Liver (tissue), 9 donors: ENCODE results near the gene MISFA. TPM values are rescaled to one million over a fixed set of nuclear protein-coding genes. Genes with fewer than 3 reads are reported as not detected.

Experiments used
- DNase-seq: peaks from one replicate; pipeline ENCODE4 v3.0.0-alpha.2; 2017; ENCODE audit warnings: low spot score
- H3K27ac ChIP-seq, 2 donors: one replicate each; pipeline ENCODE4 v1.7.0; 2013; ENCODE audit warnings: inconsistent platforms in 2 of 2, low read length in 2 of 2, control low read depth in 1 of 2, low read depth in 1 of 2, mild to moderate bottlenecking in 1 of 2
- H3K27me3 ChIP-seq, 4 donors: one replicate each; pipeline versions ENCODE4 v1.6.1 to v1.7.0; 2013; ENCODE audit warnings: low read length in 3 of 4, inconsistent platforms in 1 of 4, mild to moderate bottlenecking in 1 of 4, moderate library complexity in 1 of 4; ENCODE audit not compliant: control insufficient read depth in 4 of 4, insufficient read depth in 4 of 4
- H3K36me3 ChIP-seq, 4 donors: one replicate each; pipeline versions ENCODE4 v1.6.1 to v1.7.0; 2013; ENCODE audit warnings: low read length in 3 of 4, mild to moderate bottlenecking in 3 of 4, low read depth in 1 of 4, moderate library complexity in 1 of 4; ENCODE audit not compliant: control insufficient read depth in 4 of 4, insufficient read depth in 3 of 4
- H3K4me1 ChIP-seq, 4 donors: one replicate each; pipeline versions ENCODE4 v1.6.1 to v1.7.0; 2013; ENCODE audit warnings: low read length in 3 of 4, mild to moderate bottlenecking in 3 of 4, moderate library complexity in 1 of 4; ENCODE audit not compliant: control insufficient read depth in 4 of 4, insufficient read depth in 4 of 4
- H3K4me3 ChIP-seq, 3 donors: one replicate each; pipeline versions ENCODE4 v1.6.1 to v1.7.0; 2013; ENCODE audit warnings: low read length in 3 of 3, control low read depth in 1 of 3, low read depth in 1 of 3, mild to moderate bottlenecking in 1 of 3
- H3K9ac ChIP-seq, 2 donors: one replicate each; pipeline ENCODE4 v1.7.0; 2013; ENCODE audit warnings: low read length in 2 of 2, mild to moderate bottlenecking in 2 of 2, moderate library complexity in 2 of 2, control low read depth in 1 of 2, low read depth in 1 of 2
- H3K9me3 ChIP-seq, 4 donors: one replicate each; pipeline versions ENCODE4 v1.6.1 to v1.7.0; 2013; ENCODE audit warnings: low read length in 3 of 4; ENCODE audit not compliant: control insufficient read depth in 4 of 4
- EGR1 ChIP-seq, 2 donors: IDR thresholded peaks; 2 replicates each; pipeline ENCODE4 v1.6.1; 2016 to 2018; ENCODE audit warnings: antibody characterized with exemption in 2 of 2, low read depth in 2 of 2
- FOXA1 ChIP-seq: IDR thresholded peaks from 2 replicates; pipeline ENCODE4 v1.6.1; 2016; ENCODE audit warnings: antibody characterized with exemption
- FOXA2 ChIP-seq: IDR thresholded peaks from 2 replicates; pipeline ENCODE4 v1.6.1; 2016; ENCODE audit warnings: antibody characterized with exemption
- GABPA ChIP-seq, 2 donors: IDR thresholded peaks in 1 of 2; conservative IDR thresholded peaks in 1 of 2; 2 replicates each; pipeline ENCODE4 v1.6.1; 2016; ENCODE audit warnings: antibody characterized with exemption in 2 of 2, mild to moderate bottlenecking in 1 of 2, moderate library complexity in 1 of 2
- HNF4A ChIP-seq, 2 donors: conservative IDR thresholded peaks; 2 replicates each; pipeline ENCODE4 v1.6.1; 2016; ENCODE audit warnings: antibody characterized with exemption in 2 of 2, mild to moderate bottlenecking in 2 of 2
- HNF4G ChIP-seq: IDR thresholded peaks from 2 replicates; pipeline ENCODE4 v1.6.1; 2016; ENCODE audit warnings: antibody characterized with exemption
- JUND ChIP-seq, 2 donors: IDR thresholded peaks; 2 replicates each; pipeline ENCODE4 v1.6.1; 2016; ENCODE audit warnings: antibody characterized with exemption in 2 of 2
- NR2F2 ChIP-seq: IDR thresholded peaks from 2 replicates; pipeline ENCODE4 v1.6.1; 2016; ENCODE audit warnings: antibody characterized with exemption
- RAD21 ChIP-seq, 2 donors: IDR thresholded peaks; 2 replicates each; pipeline ENCODE4 v1.6.1; 2016; ENCODE audit warnings: antibody characterized with exemption in 2 of 2, mild to moderate bottlenecking in 2 of 2
- REST ChIP-seq: IDR thresholded peaks from 2 replicates; pipeline ENCODE4 v1.6.1; 2016; ENCODE audit warnings: antibody characterized with exemption, mild to moderate bottlenecking
- RXRA ChIP-seq, 2 donors: IDR thresholded peaks; 2 replicates each; pipeline ENCODE4 v1.6.1; 2017 to 2018; ENCODE audit warnings: antibody characterized with exemption in 2 of 2, mild to moderate bottlenecking in 1 of 2
- SP1 ChIP-seq: IDR thresholded peaks from 2 replicates; pipeline ENCODE4 v1.6.1; 2018; ENCODE audit warnings: antibody characterized with exemption, mild to moderate bottlenecking
- TAF1 ChIP-seq: conservative IDR thresholded peaks from 2 replicates; pipeline ENCODE4 v1.6.1; 2016; ENCODE audit warnings: antibody characterized with exemption, mild to moderate bottlenecking
- YY1 ChIP-seq: IDR thresholded peaks from 2 replicates; pipeline ENCODE4 v1.6.1; 2016; ENCODE audit warnings: antibody characterized with exemption, mild to moderate bottlenecking
- polyA plus RNA-seq, 2 donors: library from polyadenylated mRNA; stranded (reverse) in 1 of 2; unstranded in 1 of 2; fragments of 200-250 nt in 1 of 2; fragments of >200 nt in 1 of 2; fragmentation: Nextera tagmentation in 1 of 2; extraction: Ambion mirVana in 1 of 2; gene quantifications; one replicate each; pipeline versions ENCODE4 v1.2.1 to v1.2.3, GENCODE V29; 2013 to 2015
- total RNA-seq, 2 donors: library from RNA; depleted of rRNA; stranded (reverse); fragments of >200 nt; gene quantifications; one replicate each; pipeline ENCODE4 v1.2.3, GENCODE V29; 2014
- TF ChIP-seq, protein P1 (sequence below): IDR thresholded peaks from 2 replicates; pipeline ENCODE4 v1.6.1; 2016; ENCODE audit warnings: antibody characterized with exemption
- TF ChIP-seq, protein P2 (sequence below): IDR thresholded peaks from 2 replicates; pipeline ENCODE4 v1.6.1; 2016; ENCODE audit warnings: antibody characterized with exemption
- TF ChIP-seq, protein P3 (sequence below): IDR thresholded peaks from 2 replicates; pipeline ENCODE4 v1.6.1; 2016; ENCODE audit warnings: antibody characterized with exemption
- TF ChIP-seq, protein P4 (sequence below): fragments of 150-350 bp; IDR thresholded peaks from 2 replicates; pipeline ENCODE4 v1.5.1; 2017; ENCODE audit warnings: improper control_type of control experiment, low read depth, low read length; ENCODE audit not compliant: missing input control
- donor health status: healthy.
- donor health status: healthy.
- donor health status: healthy.
- donor health status: healthy.
- donor health status: healthy.

MISFA gene
- total and polyA plus RNA-seq, 4 donors: 0.05 to 0.82 (median 0.08) TPM; not detected in 1

DNA sequence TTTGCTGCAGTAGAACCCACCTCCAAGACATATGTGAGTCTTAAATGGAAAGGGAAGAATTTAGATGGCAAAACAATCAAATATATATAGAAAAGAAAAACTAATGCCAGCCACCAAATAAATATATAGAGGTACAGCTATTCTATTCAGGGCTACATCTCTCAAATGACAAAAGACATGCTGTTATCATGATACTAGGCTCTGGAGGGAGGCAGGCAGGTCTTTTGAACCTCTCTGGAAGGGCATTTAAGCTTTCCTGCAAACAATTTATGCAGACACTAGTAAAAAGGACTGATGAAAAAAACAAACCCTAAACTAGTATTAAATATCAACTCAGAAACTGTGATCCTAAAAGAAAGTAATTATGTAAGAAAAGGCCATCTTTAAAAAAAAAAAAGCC, 35.4 kb upstream of the MISFA start:
- TF ChIP-seq NR2F2 (no peak), YY1 (no peak), SP1 (no peak), FOXA1 (no peak), JUND (IDR thresholded peaks at IDR 0.05) (no peak), RAD21 (IDR thresholded peaks at IDR 0.05) (no peak), GABPA (IDR thresholded peaks at IDR 0.05 in 1 of 2, conservative IDR thresholded peaks at IDR 0.05 in 1 of 2) (no peak), REST (no peak)
- TF ChIP-seq, protein P1, sequence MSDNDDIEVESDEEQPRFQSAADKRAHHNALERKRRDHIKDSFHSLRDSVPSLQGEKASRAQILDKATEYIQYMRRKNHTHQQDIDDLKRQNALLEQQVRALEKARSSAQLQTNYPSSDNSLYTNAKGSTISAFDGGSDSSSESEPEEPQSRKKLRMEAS: no peak
- TF ChIP-seq, protein P2, sequence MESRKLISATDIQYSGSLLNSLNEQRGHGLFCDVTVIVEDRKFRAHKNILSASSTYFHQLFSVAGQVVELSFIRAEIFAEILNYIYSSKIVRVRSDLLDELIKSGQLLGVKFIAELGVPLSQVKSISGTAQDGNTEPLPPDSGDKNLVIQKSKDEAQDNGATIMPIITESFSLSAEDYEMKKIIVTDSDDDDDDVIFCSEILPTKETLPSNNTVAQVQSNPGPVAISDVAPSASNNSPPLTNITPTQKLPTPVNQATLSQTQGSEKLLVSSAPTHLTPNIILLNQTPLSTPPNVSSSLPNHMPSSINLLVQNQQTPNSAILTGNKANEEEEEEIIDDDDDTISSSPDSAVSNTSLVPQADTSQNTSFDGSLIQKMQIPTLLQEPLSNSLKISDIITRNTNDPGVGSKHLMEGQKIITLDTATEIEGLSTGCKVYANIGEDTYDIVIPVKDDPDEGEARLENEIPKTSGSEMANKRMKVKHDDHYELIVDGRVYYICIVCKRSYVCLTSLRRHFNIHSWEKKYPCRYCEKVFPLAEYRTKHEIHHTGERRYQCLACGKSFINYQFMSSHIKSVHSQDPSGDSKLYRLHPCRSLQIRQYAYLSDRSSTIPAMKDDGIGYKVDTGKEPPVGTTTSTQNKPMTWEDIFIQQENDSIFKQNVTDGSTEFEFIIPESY: no peak
- TF ChIP-seq, protein P3, sequence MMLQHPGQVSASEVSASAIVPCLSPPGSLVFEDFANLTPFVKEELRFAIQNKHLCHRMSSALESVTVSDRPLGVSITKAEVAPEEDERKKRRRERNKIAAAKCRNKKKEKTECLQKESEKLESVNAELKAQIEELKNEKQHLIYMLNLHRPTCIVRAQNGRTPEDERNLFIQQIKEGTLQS: no peak
- H3K27ac ChIP-seq: no peak overlapping the region
- no peak for DNase-seq
- no peaks in the 10 kb centered on the region for H3K9me3 ChIP-seq
- no peak overlapping the region for H3K4me3 ChIP-seq
- no peaks in the 10 kb centered on the region for H3K4me1 ChIP-seq
- H3K9ac ChIP-seq: no peak overlapping the region
- H3K27me3 ChIP-seq: no peaks in the 10 kb centered on the region
- peaks cover 3 to 25% (median 17%) of the 10 kb centered on the region in 4 donors for H3K36me3 ChIP-seq

DNA sequence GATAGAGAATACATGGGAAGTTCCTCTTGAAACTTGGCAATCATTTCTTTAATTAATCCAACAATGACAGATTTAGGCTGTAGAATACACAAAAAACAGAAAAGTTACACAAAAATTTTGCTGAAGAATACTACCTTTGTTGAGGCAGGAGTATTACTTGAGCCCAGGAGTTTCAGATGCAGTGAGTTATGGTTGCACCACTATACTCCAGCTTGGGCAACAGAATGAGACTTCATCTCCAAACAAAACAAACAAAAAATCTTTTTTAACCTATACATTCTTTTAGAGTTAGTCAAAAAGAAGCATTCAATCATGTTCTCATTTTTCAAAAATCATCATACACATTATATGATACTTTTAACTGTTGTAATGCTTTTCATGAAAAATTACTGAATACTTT, 33.2 kb upstream of the MISFA start:
- peaks cover 10 to 23% (median 13%) of the 10 kb centered on the region in 4 donors for H3K36me3 ChIP-seq

More for the DNA sequence above, 33.2 kb upstream of the MISFA start:
- Histone ChIP-seq H3K27me3 (no peaks in the 10 kb centered on the region), H3K4me1 (no peaks in the 10 kb centered on the region), H3K9me3 (no peaks in the 10 kb centered on the region), H3K4me3 (no peak overlapping the region), H3K9ac (no peak overlapping the region), H3K27ac (no peak overlapping the region)
- TF ChIP-seq FOXA1 (no peak), GABPA (IDR thresholded peaks at IDR 0.05 in 1 of 2, conservative IDR thresholded peaks at IDR 0.05 in 1 of 2) (no peak), YY1 (no peak), REST (no peak), NR2F2 (no peak), RAD21 (IDR thresholded peaks at IDR 0.05) (no peak), HNF4A (conservative IDR thresholded peaks at IDR 0.05) (no peak), RXRA (IDR thresholded peaks at IDR 0.05) (no peak), FOXA2 (no peak), SP1 (no peak), TAF1 (no peak), JUND (IDR thresholded peaks at IDR 0.05) (no peak), HNF4G (no peak), EGR1 (IDR thresholded peaks at IDR 0.05; ENCODE audit: low read depth in 2 of 2) (no peak)
- TF ChIP-seq, protein P4, sequence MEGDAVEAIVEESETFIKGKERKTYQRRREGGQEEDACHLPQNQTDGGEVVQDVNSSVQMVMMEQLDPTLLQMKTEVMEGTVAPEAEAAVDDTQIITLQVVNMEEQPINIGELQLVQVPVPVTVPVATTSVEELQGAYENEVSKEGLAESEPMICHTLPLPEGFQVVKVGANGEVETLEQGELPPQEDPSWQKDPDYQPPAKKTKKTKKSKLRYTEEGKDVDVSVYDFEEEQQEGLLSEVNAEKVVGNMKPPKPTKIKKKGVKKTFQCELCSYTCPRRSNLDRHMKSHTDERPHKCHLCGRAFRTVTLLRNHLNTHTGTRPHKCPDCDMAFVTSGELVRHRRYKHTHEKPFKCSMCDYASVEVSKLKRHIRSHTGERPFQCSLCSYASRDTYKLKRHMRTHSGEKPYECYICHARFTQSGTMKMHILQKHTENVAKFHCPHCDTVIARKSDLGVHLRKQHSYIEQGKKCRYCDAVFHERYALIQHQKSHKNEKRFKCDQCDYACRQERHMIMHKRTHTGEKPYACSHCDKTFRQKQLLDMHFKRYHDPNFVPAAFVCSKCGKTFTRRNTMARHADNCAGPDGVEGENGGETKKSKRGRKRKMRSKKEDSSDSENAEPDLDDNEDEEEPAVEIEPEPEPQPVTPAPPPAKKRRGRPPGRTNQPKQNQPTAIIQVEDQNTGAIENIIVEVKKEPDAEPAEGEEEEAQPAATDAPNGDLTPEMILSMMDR: no peak
- TF ChIP-seq, protein P2: no peak
- TF ChIP-seq, protein P1: no peak
- DNase-seq: no peak
